ENCODE data around the gene AURKA.
"Not testable (repeated sequence)": the region's sequence is repeated elsewhere in the genome, so short reads cannot be mapped to it uniquely, and the experiment has no call there.

AURKA gene

GRCh38 chr20:56422076-56422823, 30.2 kb upstream of the AURKA start:
- DNase-seq (ENCODE audit: low read depth): no peak

DNA sequence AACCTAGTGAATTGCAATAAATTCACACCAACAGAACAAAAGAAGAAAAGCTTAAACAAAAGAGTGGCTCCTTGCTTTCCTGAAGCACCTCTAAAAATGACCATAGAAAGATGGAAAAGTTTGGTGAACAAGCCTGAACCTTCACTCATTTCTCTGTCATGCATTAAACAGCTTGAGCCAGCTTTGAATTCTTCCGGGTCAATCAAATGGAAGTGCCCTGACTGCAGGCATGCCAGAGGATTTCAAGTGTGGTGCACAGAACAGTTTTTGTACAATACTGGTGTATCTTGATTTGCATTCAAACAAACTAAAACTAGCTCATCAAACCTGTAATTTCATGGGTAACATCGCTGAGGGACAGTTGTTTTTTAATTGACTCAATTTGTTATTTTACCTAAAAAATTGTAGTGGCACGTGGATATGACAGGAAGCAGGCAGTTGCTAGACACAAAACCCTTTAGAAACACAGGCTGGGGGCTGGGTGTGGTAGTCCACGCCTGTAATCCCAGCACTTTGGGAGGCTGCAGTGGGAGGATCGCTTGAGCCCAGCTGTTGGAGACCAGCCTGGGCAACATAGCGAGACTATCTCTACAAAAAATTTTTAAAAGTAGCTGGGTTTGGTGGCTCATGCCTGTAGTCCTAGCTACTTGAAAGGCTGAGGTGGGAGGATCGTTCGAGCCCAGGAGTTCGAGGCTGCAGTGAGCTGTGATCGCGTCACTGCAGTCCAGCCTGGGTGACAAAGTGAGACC, 29.1 kb upstream of the AURKA start:
- no peak for DNase-seq (ENCODE audit: low read depth)

DNA sequence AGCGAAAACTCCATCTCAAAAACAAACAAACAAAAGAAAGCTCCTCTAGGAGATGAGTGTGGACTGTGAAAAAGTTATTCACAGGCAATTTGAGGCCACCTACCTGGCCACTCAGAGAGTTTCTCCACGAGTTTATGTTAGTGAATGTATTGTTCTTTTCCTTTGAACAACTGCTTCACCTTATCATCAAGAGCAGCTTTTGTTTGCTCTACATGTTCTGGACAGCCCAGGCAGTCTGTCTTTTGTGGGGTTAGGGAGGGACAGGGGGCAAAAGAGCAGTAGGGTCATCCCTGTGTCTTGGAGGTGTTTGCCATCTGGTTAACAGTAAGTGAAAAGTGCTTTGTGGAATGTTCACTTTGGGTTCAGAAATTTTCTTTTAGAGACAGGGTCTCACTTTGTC, 28.0 kb upstream of the AURKA start:
- no peak for DNase-seq (ENCODE audit: low read depth)

GRCh38 chr20:56418385-56418861, 26.4 kb upstream of the AURKA start:
- DNase-seq (ENCODE audit: low read depth): no peak

DNA sequence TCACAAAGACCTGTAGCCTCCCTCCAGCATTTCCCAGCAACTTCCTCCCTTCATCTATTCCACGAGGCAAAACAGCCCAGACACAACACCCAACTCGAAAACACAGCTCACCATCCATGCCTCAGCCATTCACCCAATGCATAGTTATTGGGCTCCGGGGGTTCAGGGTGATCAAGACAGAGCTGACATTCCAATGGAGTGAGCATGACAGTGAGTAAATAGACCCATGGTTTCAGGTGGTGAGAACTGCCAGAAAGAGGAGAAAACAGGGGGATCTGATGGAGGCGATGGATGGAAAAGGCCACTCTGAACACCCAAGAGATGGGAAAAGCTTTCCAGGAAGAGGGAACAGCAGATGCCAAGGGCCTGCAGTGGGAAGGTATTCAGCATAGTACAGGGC, 25.9 kb upstream of the AURKA start:
- no peak for DNase-seq (ENCODE audit: low read depth)

- DNase-seq (ENCODE audit: low read depth): no peak
Measured at GRCh38 chr20:56417402-56417801, 25.4 kb upstream of the AURKA start.

GRCh38 chr20:56414842-56415765, 23.1 kb upstream of the AURKA start:
- DNase-seq (ENCODE audit: low read depth): peak; percentile 37

GRCh38 chr20:56412949-56413348, 20.9 kb upstream of the AURKA start:
- DNase-seq (ENCODE audit: low read depth): no peak

GRCh38 chr20:56412473-56412790, 20.4 kb upstream of the AURKA start:
- DNase-seq (ENCODE audit: low read depth): no peak

DNA sequence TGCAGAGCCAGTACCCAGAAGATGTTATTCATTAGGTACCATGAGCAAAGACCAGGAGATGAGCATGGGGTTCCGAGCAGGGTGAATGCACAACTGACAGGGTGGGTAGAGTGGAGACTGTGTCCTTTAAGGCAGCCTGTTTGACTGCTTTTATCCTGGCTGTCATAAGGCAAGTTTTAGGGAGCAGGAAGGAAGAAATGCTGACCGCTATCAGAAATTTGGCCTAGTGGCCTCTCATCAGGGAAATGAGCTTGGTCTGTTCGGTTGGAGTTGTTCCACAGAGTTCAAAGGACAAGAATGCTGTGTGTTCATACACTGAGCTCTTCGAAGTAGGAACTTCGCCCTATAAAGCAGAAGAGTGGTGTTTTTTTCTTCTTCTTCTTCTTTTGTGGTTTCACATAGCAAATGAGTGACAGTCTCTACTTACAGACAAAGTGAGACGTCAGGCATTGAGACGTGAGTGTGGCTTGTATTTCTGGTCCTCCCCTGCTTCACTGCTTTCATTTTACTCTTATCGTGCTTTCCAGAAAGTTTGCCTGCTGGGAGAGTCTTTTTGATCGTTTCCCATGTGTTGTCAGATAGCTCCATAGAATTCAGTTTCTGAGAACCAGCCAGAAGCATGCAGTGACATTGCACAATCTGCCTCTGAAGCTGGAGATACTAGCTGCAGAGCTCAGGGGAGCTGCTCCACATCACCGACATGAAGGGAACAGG, 19.9 kb upstream of the AURKA start, which contains the start of gene CASS4:
CASS4 (plus strand) TSS at position 502 of the 714 bp plus-strand sequence; CDS start at position 701, 199 bp downstream.
- no peak for DNase-seq (ENCODE audit: low read depth)

DNA sequence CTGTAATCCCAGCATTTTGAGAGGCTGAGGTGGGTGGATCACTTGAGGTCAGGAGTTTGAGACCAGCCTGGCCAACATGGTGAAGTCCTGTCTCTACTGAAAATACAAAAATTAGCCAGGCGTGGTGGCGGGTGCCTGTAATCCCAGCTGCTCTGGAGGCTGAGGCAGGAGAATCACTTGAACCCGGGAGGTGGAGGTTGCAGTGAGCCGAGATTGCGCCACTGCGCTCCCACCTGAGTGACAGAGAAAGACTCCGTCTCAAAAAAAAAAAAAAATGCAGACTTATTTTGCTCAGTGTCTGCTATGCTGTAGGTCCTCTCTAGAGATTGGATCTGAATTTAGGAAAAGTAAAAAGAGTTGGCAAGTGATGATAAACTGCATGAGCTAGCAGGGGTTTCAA, 19.3 kb upstream of the AURKA start:
- not testable (repeated sequence) for DNase-seq (ENCODE audit: low read depth)

GRCh38 chr20:56409956-56410355, 17.9 kb upstream of the AURKA start:
- no peak for DNase-seq (ENCODE audit: low read depth)

GRCh38 chr20:56409521-56409920, 17.5 kb upstream of the AURKA start:
- no peak for DNase-seq (ENCODE audit: low read depth)

DNA sequence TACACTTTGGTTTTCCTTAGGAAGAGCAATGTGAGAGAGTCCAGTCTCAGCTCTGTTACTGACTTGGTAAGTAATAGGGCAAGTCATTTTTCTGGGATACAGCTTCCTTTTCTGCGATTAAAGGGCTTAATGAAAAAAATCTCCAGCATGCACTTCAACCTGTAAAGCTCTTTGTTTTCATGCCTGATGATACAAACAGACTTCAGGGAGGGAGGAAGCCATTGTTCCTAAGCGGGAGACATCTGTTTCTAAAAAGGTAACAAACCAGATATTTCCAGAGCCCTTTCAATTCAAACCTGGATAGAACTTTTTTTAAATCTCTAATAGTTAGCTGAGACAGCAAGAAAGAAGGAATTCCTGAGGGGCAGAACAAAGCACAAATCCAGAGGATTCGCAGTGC, 14.9 kb upstream of the AURKA start:
- no peak for DNase-seq (ENCODE audit: low read depth)

DNA sequence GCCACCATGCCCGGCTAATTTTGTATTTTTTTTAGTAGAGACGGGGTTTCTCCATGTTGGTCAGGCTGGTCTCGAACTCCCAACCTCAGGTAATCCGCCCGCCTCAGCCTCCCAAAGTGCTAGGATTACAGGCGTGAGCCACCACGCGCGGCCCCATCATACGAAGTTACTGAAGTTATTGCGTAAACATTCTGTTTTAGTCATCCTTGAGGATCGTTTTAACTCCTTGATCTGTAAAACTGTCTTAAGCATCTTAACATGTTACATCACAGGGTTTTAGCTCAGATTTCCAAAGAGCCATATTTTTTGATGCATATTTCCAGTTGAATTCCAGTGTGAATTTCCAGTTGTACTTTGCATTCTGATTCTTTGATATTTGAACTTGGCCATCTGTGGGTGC, 13.3 kb upstream of the AURKA start:
- not testable (repeated sequence) for DNase-seq (ENCODE audit: low read depth)

DNA sequence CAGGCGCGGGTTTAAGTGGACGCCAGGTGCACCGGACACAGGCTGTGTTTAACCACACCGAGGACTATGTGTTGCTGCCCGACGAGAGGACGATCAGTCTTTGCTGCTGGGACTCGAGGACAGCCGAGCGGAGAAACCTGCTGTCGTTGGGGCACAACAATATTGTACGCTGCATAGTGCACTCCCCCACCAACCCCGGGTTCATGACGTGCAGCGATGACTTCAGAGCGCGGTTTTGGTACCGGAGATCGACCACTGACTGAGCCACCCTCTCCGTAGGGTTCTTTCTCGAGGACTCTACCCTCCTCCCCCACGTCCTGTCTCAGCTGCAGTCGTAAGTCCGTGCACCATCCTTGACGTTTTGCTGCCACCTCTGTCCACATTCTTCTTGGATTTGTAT, 11.4 kb upstream of the AURKA start:
- no peak for DNase-seq (ENCODE audit: low read depth)

- peak; percentile 43 for DNase-seq (ENCODE audit: low read depth)
Measured at GRCh38 chr20:56400001-56400640, 8.1 kb upstream of the AURKA start.

- DNase-seq (ENCODE audit: low read depth): no peak
Measured at GRCh38 chr20:56395166-56395565, 3.2 kb upstream of the AURKA start.

GRCh38 chr20:56393653-56394052, 1.6 kb upstream of the AURKA start:
- no peak for DNase-seq (ENCODE audit: low read depth)

DNA sequence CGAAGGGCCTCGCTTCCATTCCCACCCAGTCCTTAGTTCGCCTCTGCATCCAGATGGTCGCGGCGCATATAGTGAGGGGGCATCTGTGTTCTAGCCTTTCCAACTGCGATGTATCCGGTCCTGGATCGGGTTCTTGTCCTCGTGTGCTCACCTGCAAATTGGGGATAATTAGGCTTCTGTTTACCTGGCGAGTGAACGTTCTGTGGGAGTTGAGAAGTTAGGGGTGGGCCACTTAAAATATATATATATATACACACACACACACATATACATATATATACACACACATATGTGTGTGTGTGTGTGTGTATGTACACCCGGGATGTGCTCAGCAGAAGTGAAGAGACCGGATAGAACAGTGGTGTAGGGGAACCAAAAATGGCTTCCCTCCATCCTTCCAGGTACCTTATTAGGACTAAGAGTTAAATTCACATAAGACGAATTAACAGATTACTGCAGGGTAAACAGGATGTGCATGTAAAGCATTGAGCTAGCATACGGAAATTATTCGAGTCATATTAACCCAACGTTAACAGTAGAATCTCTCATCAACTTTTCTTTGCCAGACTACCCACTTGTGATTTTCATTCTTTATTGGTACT, 967 bp upstream of the AURKA start:
- no peak for DNase-seq (ENCODE audit: low read depth)

GRCh38 chr20:56391596-56392131, 351 bp downstream of the AURKA start:
- no peak for DNase-seq (ENCODE audit: low read depth)
